Right atrium auricular region (tissue), 2 donors: ENCODE data around the gene DAP3. TPM values are rescaled to one million over a fixed set of nuclear protein-coding genes. Genes with fewer than 3 reads are reported as not detected.
A peak's percentile ranks its signal among the peaks of the same experiment; 100 is the strongest.
"Not testable (repeated sequence)": the region's sequence is repeated elsewhere in the genome, so short reads cannot be mapped to it uniquely, and the experiment has no call there.

Source experiments
- DNase-seq: peaks from one replicate; pipeline ENCODE4 v3.0.0-alpha.2; 2019; ENCODE audit warnings: low spot score
- H3K27ac ChIP-seq, 2 donors: fragments of 200-600 bp; sonication (generic); 1 replicate in 1 of 2; 2 replicates in 1 of 2; pipeline ENCODE4 v1.5.1; 2016 to 2019
- H3K27me3 ChIP-seq, 2 donors: fragments of 200-600 bp; sonication (generic); one replicate each; pipeline versions ENCODE4 v1.5.1 to v1.6.0; 2017 to 2019
- H3K36me3 ChIP-seq: fragments of 200-600 bp; sonication (generic); one replicate; pipeline ENCODE4 v1.5.1; 2016
- H3K4me1 ChIP-seq, 2 donors: fragments of 200-600 bp; sonication (generic); one replicate each; pipeline versions ENCODE4 v1.5.1 to v1.6.0; 2017 to 2019
- H3K4me3 ChIP-seq, 2 donors: fragments of 200-600 bp; sonication (generic); 1 replicate in 1 of 2; 2 replicates in 1 of 2; pipeline ENCODE4 v1.5.1; 2017 to 2019; ENCODE audit warnings: mild to moderate bottlenecking in 1 of 2, moderate library complexity in 1 of 2
- H3K9me3 ChIP-seq, 2 donors: fragments of 200-600 bp; sonication (generic); one replicate each; pipeline ENCODE4 v1.5.1; 2019
- CTCF ChIP-seq, 2 donors: fragments of 200-600 bp; sonication (generic); IDR thresholded peaks; one replicate each; pipeline ENCODE4 v1.5.1; 2019; ENCODE audit warnings: antibody characterized with exemption in 2 of 2
- total RNA-seq, 2 donors: library from RNA; depleted of rRNA; stranded (reverse); fragments of >200 nt; gene quantifications; one replicate each; pipeline ENCODE4 v1.1.0, GENCODE V29; 2016

Gene DAP3
- total RNA-seq = 100 to 1,000 TPM in 1 of 2 donors, 10 to 100 TPM in 1; 76.8 to 120 TPM

- Histone ChIP-seq H3K27ac (peak within 1 kb of the TSS; percentile 93 to 97), H3K4me1 (peaks cover 0 to 45% of the 10 kb centered on the region in 2 donors), H3K4me3 (peak within 1 kb of the TSS; percentile 91 to 98)
- H3K36me3 ChIP-seq, H3K9me3 ChIP-seq, H3K27me3 ChIP-seq, DNase-seq: not testable (repeated sequence)
These were observed at the start of gene DAP3 for GRCh38 chr1:155689081-155689607. TSS of gene DAP3 (plus strand) at chr1:155689091. CDS start at chr1:155709780, 20,689 bp downstream.

GRCh38 chr1:155640367-155640766, 48.5 kb upstream of the DAP3 start:
- TF ChIP-seq CTCF (IDR thresholded peaks at IDR 0.05) = no peak
- no peak overlapping the region for H3K4me3 ChIP-seq
- H3K36me3 ChIP-seq = no peaks in the 10 kb centered on the region
- no peaks in the 10 kb centered on the region for H3K27me3 ChIP-seq
- peaks cover 0 to 3% of the 10 kb centered on the region in 2 donors for H3K4me1 ChIP-seq
- no peak for DNase-seq
- H3K27ac ChIP-seq = no peak overlapping the region
- peaks cover 0 to 21% of the 10 kb centered on the region in 2 donors for H3K9me3 ChIP-seq

GRCh38 chr1:155642559-155643180, 46.2 kb upstream of the DAP3 start:
- H3K27ac ChIP-seq, H3K27me3 ChIP-seq, H3K36me3 ChIP-seq, DNase-seq, H3K4me3 ChIP-seq: not testable (repeated sequence)
- Histone ChIP-seq H3K9me3 (peaks cover 0 to 21% of the 10 kb centered on the region in 2 donors), H3K4me1 (peaks cover 0 to 10% of the 10 kb centered on the region in 2 donors)

GRCh38 chr1:155643230-155643629, 45.7 kb upstream of the DAP3 start:
- Histone ChIP-seq H3K4me3 (no peak overlapping the region), H3K36me3 (no peaks in the 10 kb centered on the region), H3K4me1 (peaks cover 0 to 10% of the 10 kb centered on the region in 2 donors), H3K27me3 (no peaks in the 10 kb centered on the region), H3K27ac (no peak overlapping the region), H3K9me3 (peaks cover 0 to 21% of the 10 kb centered on the region in 2 donors)
- no peak for DNase-seq
- TF ChIP-seq CTCF (IDR thresholded peaks at IDR 0.05) = no peak

GRCh38 chr1:155645034-155645598, 43.8 kb upstream of the DAP3 start:
- peaks cover 0 to 10% of the 10 kb centered on the region in 2 donors for H3K4me1 ChIP-seq
- no peaks in the 10 kb centered on the region for H3K27me3 ChIP-seq
- no peak overlapping the region for H3K4me3 ChIP-seq
- no peak for DNase-seq
- TF ChIP-seq CTCF (IDR thresholded peaks at IDR 0.05) = no peak
- peaks cover 0 to 21% of the 10 kb centered on the region in 2 donors for H3K9me3 ChIP-seq
- H3K36me3 ChIP-seq = no peaks in the 10 kb centered on the region
- no peak overlapping the region for H3K27ac ChIP-seq

GRCh38 chr1:155645648-155646047, 43.2 kb upstream of the DAP3 start:
- no peak for TF ChIP-seq CTCF (IDR thresholded peaks at IDR 0.05)
- no peaks in the 10 kb centered on the region for H3K27me3 ChIP-seq
- H3K9me3 ChIP-seq = peaks cover 0 to 21% of the 10 kb centered on the region in 2 donors
- H3K27ac ChIP-seq = no peak overlapping the region
- H3K4me1 ChIP-seq = peaks cover 0 to 10% of the 10 kb centered on the region in 2 donors
- DNase-seq = peak; percentile 67
- H3K4me3 ChIP-seq = no peak overlapping the region
- H3K36me3 ChIP-seq = no peaks in the 10 kb centered on the region
